Activated naive CD8-positive, alpha-beta T cell treated with anti-CD3 and anti-CD28 coated beads, Interleukin-2, amount 50 U/mL, for 24 hours (primary cell): ENCODE measurements around the gene EXOSC10.
"Not testable (repeated sequence)": the region's sequence is repeated elsewhere in the genome, so short reads cannot be mapped to it uniquely, and the experiment has no call there.

ENCODE experiments used
- ATAC-seq: fragments of 150-1000 bp; cut with Tn5 transposase; one replicate; pipeline ENCODE4 v1.10.0; 2021
- DNase-seq: peaks from one replicate; pipeline ENCODE4 v3.0.0; 2021
- H3K27ac Mint-ChIP-seq: one replicate; pipeline ENCODE4 v1.8.0; 2021; ENCODE audit warnings: mild to moderate bottlenecking, mixed read lengths
- H3K27me3 Mint-ChIP-seq: one replicate; pipeline ENCODE4 v1.8.0; 2021; ENCODE audit warnings: mixed read lengths
- H3K36me3 Mint-ChIP-seq: one replicate; pipeline ENCODE4 v1.8.0; 2021; ENCODE audit warnings: low read depth, mixed read lengths
- H3K4me1 Mint-ChIP-seq: one replicate; pipeline ENCODE4 v1.8.0; 2021; ENCODE audit warnings: mixed read lengths
- H3K4me3 Mint-ChIP-seq: one replicate; pipeline ENCODE4 v1.8.0; 2021; ENCODE audit warnings: mild to moderate bottlenecking, moderate library complexity, mixed read lengths
- H3K9me3 Mint-ChIP-seq: one replicate; pipeline ENCODE4 v1.8.0; 2021; ENCODE audit warnings: mixed read lengths

Gene EXOSC10

DNA sequence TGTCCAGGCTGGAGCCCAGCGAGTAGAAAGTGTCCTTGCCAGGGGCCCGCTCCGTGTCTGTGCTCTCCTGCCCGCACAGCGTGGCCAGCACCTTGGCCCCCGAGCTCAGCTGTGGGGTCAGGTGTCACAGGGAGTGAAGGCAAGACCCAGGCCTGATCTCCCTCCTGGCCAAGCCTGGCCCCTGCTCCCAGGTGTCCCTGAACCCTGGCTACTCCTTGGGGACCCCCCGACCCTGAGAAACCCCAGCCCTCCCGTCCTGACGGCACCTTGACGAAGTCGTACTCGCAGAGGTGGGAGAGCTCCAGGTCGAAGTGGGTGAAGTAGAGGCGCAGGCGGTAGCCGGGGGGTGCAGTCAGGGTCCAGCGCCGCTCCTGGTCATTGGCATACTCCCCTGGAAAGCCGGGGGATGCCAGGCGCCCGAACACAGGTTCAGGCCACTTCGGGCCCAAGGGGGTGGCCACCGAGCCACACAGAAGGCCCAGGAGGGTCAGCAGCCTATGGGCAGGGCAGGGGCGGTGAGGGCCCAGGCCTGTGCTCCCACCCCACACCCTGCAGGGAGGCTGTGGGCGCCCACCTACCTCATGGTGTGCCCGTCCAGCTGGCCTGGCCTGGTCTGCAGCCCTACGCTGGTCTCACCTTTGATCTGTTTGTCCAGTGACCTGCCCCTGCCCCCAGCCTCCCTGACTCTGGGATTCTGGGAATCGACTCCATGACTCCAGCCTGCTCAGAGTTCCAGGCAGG lies 52.9 kb downstream of the EXOSC10 start, which contains the start of gene MASP2:
TSS of gene MASP2 (minus strand) at position 615 of the 741 bp plus-strand sequence. CDS start at position 583, 32 bp downstream.
- no peak for DNase-seq
- Mint-ChIP-seq H3K27me3 (no peaks in the 10 kb centered on the region), H3K9me3 (no peaks in the 10 kb centered on the region), H3K27ac (no peak within 1 kb of the TSS), H3K4me3 (no peak within 1 kb of the TSS), H3K36me3 (no peaks in the 10 kb centered on the region), H3K4me1 (no peaks in the 10 kb centered on the region)
- ATAC-seq = no peak

GRCh38 chr1:11046270-11046566 lies 53.5 kb downstream of the EXOSC10 start:
- Mint-ChIP-seq H3K4me3 (no peak overlapping the region), H3K36me3 (no peaks in the 10 kb centered on the region), H3K4me1 (no peaks in the 10 kb centered on the region), H3K9me3 (no peaks in the 10 kb centered on the region), H3K27me3 (no peaks in the 10 kb centered on the region), H3K27ac (no peak overlapping the region)
- ATAC-seq (no peak), DNase-seq (no peak)

DNA sequence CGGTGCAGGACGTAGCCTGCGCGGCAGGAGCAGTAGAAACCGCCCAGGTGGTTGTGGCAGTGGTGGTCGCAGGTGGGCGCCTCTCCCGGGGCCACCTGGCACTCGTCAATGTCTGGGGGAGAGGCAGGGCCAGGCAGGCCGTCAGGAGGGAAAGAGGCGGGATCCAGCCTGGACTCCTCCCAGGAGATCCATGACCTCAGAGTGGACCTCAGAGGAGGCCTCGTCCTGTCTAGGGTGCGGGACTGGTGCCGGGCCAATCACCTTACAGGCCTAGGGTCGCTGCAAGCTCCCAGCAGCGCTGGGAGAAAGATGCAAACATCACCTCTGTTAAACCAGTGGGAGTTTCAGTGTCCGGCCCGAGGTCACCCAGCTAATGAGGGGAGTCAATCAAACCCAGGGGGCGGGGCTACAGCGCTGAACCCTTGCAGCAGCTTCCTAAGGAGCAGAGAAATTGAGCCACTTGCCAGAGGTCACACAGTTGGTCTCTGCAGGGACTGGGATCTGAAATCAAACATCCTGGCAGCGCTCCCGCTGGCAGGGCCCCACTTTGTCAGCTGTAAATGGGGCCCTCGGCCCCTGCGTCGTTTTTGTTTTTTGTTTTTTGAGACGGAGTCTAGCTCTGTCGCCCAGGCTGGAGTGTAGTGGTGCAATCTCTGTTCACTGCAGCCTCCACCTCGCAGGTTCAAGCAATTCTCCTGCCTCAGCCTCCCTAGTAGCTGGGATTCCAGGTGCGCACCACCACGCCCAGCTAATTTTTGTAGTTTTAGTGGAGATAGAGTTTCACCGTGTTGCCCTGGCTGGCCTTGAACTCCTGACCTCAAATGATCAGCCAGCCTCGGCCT lies 54.0 kb downstream of the EXOSC10 start:
- ATAC-seq (no peak), DNase-seq (no peak)
- H3K27me3 Mint-ChIP-seq = no peaks in the 10 kb centered on the region
- no peak overlapping the region for H3K27ac Mint-ChIP-seq
- no peaks in the 10 kb centered on the region for H3K36me3 Mint-ChIP-seq
- no peak overlapping the region for H3K4me3 Mint-ChIP-seq
- no peaks in the 10 kb centered on the region for H3K9me3 Mint-ChIP-seq
- no peaks in the 10 kb centered on the region for H3K4me1 Mint-ChIP-seq

DNA sequence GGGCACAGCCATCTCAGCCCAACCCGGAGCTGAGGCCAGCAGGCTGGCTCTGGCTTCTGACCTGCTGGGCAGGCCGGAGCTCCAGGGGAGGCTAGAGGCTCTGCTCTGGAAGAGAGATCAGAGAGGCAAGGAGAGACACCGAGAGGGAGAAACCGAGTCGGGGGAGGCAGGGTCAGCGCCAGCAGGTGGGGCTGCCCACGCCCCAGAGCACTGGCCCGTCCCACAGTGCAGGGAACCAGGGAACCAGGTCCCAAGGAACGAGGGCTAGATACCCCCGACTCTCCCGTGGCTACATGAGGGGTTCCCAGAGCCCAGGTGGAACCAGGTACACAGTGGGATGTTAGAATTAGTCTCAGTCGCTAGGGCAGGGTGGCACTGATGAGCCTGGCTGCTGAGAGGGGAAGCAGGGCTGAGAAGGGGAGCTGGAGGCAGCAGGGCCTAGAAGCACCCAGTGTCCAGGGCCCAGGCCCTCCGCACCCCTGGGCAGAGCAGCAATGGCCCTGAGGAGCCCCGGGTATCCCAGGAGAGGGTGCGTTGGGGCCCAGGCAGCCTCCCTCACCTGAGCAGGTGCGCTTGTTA lies 54.7 kb downstream of the EXOSC10 start:
- ATAC-seq = no peak
- Mint-ChIP-seq H3K27me3 (no peaks in the 10 kb centered on the region), H3K4me3 (no peak overlapping the region), H3K4me1 (no peaks in the 10 kb centered on the region), H3K27ac (no peak overlapping the region), H3K36me3 (no peaks in the 10 kb centered on the region), H3K9me3 (no peaks in the 10 kb centered on the region)
- no peak for DNase-seq

DNA sequence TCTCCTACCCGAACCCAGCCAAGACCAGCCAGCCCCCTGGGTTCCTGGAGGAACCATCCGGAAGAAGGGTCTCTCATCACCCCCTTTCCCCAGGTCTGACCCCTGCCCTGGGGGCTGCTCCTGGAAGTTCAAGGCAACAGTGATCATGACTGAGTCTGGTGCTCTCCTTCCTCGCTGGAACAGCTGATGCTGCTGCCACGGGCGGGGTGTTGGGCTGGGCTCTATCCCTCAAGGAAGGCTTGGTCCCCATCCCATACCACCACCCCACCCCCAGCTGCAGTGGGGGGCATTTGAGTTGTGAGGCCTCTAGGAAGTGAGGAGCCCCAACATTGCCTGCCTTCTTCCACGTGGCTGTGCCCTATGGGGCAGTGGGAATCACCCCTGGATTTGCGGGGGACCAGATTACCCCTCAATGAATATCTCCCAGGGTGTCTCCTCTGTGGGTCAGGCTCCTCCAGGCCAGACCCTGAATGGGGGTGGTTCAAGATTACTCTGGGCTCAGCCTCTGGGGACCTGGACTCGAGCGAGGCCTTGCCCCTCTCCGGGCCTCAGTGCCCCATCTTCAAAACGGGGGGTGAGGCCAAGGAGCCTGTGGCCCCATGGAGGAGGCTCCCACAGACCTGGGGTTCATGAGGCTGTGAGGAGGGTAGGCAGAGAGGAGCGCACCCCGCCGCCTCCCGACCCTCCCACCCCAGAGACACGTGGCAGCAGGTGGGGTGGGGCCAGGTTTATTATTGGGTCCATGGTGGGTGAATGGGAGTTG lies 55.4 kb downstream of the EXOSC10 start:
- no peaks in the 10 kb centered on the region for H3K9me3 Mint-ChIP-seq
- DNase-seq = no peak
- no peak for ATAC-seq
- no peaks in the 10 kb centered on the region for H3K4me1 Mint-ChIP-seq
- no peak overlapping the region for H3K4me3 Mint-ChIP-seq
- no peaks in the 10 kb centered on the region for H3K27me3 Mint-ChIP-seq
- no peak overlapping the region for H3K27ac Mint-ChIP-seq
- H3K36me3 Mint-ChIP-seq = no peaks in the 10 kb centered on the region

DNA sequence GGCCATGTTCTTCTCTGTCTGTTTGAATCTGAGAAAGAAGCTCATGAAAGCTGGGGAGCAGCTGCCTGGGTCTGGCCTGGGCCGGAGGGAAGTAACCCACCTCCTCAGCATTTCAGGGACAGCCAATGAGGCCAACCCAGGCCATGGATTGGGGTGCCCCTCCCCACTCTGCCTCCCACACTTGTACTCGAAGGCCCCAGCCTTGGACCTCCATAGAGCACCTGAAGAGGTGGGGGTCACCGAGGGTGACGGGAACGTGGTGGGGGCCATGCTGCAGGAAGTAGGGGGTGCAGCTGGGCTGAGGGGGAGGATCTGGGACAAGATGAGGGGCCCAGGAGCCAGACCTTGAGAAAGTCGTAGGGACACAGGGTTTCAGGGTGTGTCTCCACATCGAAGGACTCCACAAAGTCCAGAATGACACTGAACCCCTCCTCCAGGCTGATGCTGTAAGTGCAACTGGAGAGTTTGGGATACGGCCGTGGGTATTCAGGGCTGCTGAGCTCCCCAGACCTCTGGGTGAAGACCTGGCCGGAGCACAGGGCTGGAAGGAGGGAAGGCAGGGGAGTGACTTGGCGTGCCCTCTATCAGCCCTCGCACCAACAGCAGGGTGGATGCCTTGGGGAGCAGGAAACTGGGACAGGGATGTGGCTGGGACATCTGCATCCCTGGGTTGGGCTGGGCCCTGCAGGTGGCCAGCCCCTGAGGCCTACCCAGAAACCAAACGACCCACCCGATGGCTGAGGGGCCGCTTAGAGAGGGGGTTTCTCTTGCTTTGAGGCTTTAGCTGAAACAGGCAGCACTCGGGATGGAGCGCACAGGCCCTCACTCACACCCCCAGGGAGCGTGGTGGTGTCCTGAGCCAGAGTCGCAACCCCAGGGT lies 56.4 kb downstream of the EXOSC10 start:
- no peaks in the 10 kb centered on the region for H3K36me3 Mint-ChIP-seq
- ATAC-seq (no peak), DNase-seq (no peak)
- no peaks in the 10 kb centered on the region for H3K9me3 Mint-ChIP-seq
- no peaks in the 10 kb centered on the region for H3K4me1 Mint-ChIP-seq
- H3K4me3 Mint-ChIP-seq = no peak overlapping the region
- H3K27ac Mint-ChIP-seq = no peak overlapping the region
- H3K27me3 Mint-ChIP-seq = no peaks in the 10 kb centered on the region

DNA sequence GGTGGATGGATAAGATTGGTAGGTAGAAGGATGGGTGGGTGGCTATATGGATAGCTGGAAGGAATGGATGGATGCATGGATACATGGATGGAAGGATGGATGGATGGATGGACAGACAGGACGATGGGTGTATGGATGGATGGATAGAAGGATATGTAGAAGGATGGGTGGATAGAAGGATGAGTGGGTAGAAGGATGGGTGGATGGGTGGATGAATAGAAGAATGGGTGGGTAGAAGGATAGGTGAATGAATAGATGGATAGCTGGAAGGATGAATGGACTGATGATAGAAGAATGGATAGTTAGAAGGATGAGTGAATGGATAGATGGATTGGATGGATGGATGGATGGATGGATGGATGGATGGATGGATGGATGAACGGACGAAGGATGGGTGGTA lies 57.6 kb downstream of the EXOSC10 start:
- DNase-seq = no peak
- Mint-ChIP-seq H3K4me3 (no peak overlapping the region), H3K36me3 (no peaks in the 10 kb centered on the region), H3K27ac (no peak overlapping the region), H3K9me3 (no peaks in the 10 kb centered on the region), H3K27me3 (no peaks in the 10 kb centered on the region), H3K4me1 (peaks cover 6% of the 10 kb centered on the region)
- no peak for ATAC-seq

- Mint-ChIP-seq H3K27me3 (no peaks in the 10 kb centered on the region), H3K36me3 (no peaks in the 10 kb centered on the region), H3K27ac (no peak overlapping the region), H3K4me3 (no peak overlapping the region), H3K9me3 (no peaks in the 10 kb centered on the region), H3K4me1 (peaks cover 6% of the 10 kb centered on the region)
- DNase-seq (no peak), ATAC-seq (no peak)
Measured at GRCh38 chr1:11041048-11041447, 58.6 kb downstream of the EXOSC10 start.

DNA sequence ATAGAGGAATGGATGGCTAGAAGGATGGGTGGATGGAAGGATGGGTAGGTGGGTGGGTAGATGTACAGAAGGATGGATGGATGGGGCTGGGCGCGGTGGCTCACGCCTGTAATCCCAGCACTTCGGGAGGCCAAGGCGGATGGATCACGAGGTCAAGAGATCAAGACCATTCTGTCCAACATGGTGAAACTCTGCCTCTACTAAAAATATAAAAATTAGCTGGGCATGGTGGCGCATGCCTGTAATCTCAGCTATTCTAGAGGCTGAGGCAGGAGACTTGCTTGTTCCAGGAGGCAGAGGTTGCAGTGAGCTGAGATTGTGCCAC lies 59.6 kb downstream of the EXOSC10 start:
- not testable (repeated sequence) for ATAC-seq, H3K9me3 Mint-ChIP-seq, H3K27me3 Mint-ChIP-seq, H3K4me1 Mint-ChIP-seq, H3K4me3 Mint-ChIP-seq, DNase-seq, H3K36me3 Mint-ChIP-seq, H3K27ac Mint-ChIP-seq

- Mint-ChIP-seq H3K9me3 (no peaks in the 10 kb centered on the region), H3K27me3 (no peaks in the 10 kb centered on the region), H3K4me1 (peaks cover 6% of the 10 kb centered on the region), H3K36me3 (no peaks in the 10 kb centered on the region), H3K27ac (no peak overlapping the region), H3K4me3 (no peak overlapping the region)
- ATAC-seq = no peak
- DNase-seq = no peak
Measured at GRCh38 chr1:11039351-11040104, 60.1 kb downstream of the EXOSC10 start.

DNA sequence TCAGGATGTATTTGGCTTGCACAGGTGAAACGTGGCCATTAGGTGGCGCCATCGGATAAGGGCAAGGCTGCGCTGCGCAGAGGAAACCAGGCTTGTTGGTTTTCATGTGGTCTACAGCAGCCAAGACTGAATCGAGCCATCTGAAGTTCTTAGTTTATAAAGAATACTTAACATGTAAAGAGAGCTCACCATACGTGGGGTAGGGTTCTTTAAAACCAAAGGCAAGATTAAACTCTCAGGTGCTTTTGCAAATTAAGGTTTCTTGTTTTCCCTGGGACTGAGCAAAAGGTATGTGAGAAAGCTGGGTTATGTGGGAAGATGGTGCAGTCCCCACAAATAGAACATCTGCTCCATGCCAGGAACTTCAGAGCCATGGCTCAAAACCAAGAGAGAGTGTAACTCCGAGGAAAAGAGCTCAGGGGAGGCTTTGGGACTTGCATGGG lies 61.9 kb downstream of the EXOSC10 start:
- peak; percentile 90 for DNase-seq
- Mint-ChIP-seq H3K9me3 (no peaks in the 10 kb centered on the region), H3K27me3 (no peaks in the 10 kb centered on the region), H3K4me3 (no peak overlapping the region), H3K4me1 (peaks cover 6% of the 10 kb centered on the region), H3K36me3 (no peaks in the 10 kb centered on the region), H3K27ac (no peak overlapping the region)
- ATAC-seq = peak; percentile 92

- DNase-seq, H3K4me3 Mint-ChIP-seq, H3K9me3 Mint-ChIP-seq, H3K27ac Mint-ChIP-seq, ATAC-seq, H3K27me3 Mint-ChIP-seq, H3K4me1 Mint-ChIP-seq, H3K36me3 Mint-ChIP-seq: not testable (repeated sequence)
Measured at GRCh38 chr1:11037019-11037739, 62.5 kb downstream of the EXOSC10 start.
